ENCODE data around the gene ZFYVE28. TPM values are rescaled to one million over a fixed set of nuclear protein-coding genes. Genes with fewer than 3 reads are reported as not detected.

The ZFYVE28 gene
- total and polyA plus RNA-seq, 9 donors: 1.3 to 12.1 (median 8.6) TPM

- no peak for DNase-seq
- TF ChIP-seq, protein P1, sequence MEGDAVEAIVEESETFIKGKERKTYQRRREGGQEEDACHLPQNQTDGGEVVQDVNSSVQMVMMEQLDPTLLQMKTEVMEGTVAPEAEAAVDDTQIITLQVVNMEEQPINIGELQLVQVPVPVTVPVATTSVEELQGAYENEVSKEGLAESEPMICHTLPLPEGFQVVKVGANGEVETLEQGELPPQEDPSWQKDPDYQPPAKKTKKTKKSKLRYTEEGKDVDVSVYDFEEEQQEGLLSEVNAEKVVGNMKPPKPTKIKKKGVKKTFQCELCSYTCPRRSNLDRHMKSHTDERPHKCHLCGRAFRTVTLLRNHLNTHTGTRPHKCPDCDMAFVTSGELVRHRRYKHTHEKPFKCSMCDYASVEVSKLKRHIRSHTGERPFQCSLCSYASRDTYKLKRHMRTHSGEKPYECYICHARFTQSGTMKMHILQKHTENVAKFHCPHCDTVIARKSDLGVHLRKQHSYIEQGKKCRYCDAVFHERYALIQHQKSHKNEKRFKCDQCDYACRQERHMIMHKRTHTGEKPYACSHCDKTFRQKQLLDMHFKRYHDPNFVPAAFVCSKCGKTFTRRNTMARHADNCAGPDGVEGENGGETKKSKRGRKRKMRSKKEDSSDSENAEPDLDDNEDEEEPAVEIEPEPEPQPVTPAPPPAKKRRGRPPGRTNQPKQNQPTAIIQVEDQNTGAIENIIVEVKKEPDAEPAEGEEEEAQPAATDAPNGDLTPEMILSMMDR (IDR thresholded peaks at IDR 0.05): no peak
- TF ChIP-seq EP300 (IDR thresholded peaks at IDR 0.05): no peak
- no peak for TF ChIP-seq POLR2A (IDR thresholded peaks at IDR 0.05)
- Histone ChIP-seq H3K9me3 (no peaks in the 10 kb centered on the region), H3K27me3 (no peaks in the 10 kb centered on the region), H3K27ac (no peak overlapping the region), H3K36me3 (no peaks in the 10 kb centered on the region), H3K4me3 (no peak overlapping the region), H3K4me1 (ENCODE audit: insufficient read depth) (no peaks in the 10 kb centered on the region)
- intact Hi-C loops (cut with DNase I): no loop called here
- 86 to 88% (median 87%) methylated on average over 14 of the region's 14 CpGs for WGBS, 3 donors
Measured at GRCh38 chr4:2301225-2301642, 117.2 kb downstream of the ZFYVE28 start.

DNA sequence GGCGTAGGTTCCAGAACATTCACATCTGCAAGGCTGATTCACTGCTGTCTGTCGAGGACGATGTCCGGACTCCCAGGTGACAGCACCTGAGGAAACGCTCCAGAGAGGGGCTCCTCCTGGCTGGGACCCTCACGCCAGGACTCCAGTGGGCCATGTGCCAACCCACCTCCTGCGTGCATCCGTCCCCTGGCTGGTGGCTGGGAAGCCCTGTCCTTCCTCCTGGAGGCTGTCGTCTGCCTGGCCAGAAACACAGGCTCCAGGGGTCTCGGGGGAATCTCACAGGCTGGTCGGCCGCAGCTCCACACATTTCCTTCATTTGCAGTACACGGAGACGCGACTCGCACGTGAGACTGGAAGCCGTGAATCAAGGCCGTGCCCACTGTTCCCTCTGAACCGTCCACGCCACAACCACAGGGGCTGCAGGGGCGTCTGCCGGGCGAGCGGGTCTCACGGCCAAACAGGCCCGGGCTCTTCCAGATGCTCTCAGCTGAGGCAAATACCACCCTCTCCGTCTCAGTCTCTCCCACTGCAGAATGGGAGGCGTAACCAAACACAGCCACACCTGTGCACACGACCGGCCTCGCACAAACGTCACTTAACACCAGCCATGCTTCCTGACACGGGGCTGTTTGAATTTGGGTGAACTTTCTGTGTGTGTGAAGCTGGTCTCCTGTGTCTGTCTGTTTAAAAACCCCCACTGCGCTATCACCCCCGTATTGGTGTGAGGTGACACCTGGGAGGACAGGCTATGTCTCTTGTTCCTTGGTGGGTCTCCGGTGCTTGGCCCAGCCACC is 117.8 kb downstream of the ZFYVE28 start:
- TF ChIP-seq EP300 (IDR thresholded peaks at IDR 0.05) (no peak), POLR2A (IDR thresholded peaks at IDR 0.05) (no peak)
- TF ChIP-seq, protein P1 (IDR thresholded peaks at IDR 0.05): no peak

GRCh38 chr4:2299794-2300193 is 118.7 kb downstream of the ZFYVE28 start:
- Histone ChIP-seq H3K27ac (no peak overlapping the region), H3K36me3 (no peaks in the 10 kb centered on the region), H3K4me3 (no peak overlapping the region), H3K27me3 (no peaks in the 10 kb centered on the region), H3K9me3 (no peaks in the 10 kb centered on the region), H3K4me1 (ENCODE audit: insufficient read depth) (no peaks in the 10 kb centered on the region)
- no peak for DNase-seq
- intact Hi-C loops (cut with DNase I): no loop called here
- 84 to 91% (median 89%) methylated on average over 2 of the region's 2 CpGs for WGBS, 3 donors
- TF ChIP-seq POLR2A (IDR thresholded peaks at IDR 0.05) (no peak), EP300 (IDR thresholded peaks at IDR 0.05) (no peak)
- TF ChIP-seq, protein P1 (IDR thresholded peaks at IDR 0.05): no peak

More for the DNA sequence above, 117.8 kb downstream of the ZFYVE28 start:
- Histone ChIP-seq H3K27ac (no peak overlapping the region), H3K36me3 (no peaks in the 10 kb centered on the region), H3K4me1 (ENCODE audit: insufficient read depth) (no peaks in the 10 kb centered on the region), H3K27me3 (no peaks in the 10 kb centered on the region), H3K9me3 (no peaks in the 10 kb centered on the region), H3K4me3 (no peak overlapping the region)
- WGBS, 3 donors: 93 to 96% (median 95%) methylated on average over 36 to 37 of the region's 37 CpGs
- intact Hi-C loops (cut with DNase I): no loop called here
- DNase-seq: no peak

- no peaks in the 10 kb centered on the region for H3K27me3 ChIP-seq
Measured at GRCh38 chr4:2298532-2298991, 119.9 kb downstream of the ZFYVE28 start.

More at GRCh38 chr4:2298532-2298991, 119.9 kb downstream of the ZFYVE28 start:
- no peak for DNase-seq
- no peak overlapping the region for H3K4me3 ChIP-seq
- no peaks in the 10 kb centered on the region for H3K9me3 ChIP-seq
- H3K4me1 ChIP-seq (ENCODE audit: insufficient read depth): no peaks in the 10 kb centered on the region
- intact Hi-C loops (cut with DNase I): no loop called here
- TF ChIP-seq EP300 (IDR thresholded peaks at IDR 0.05) (no peak), POLR2A (IDR thresholded peaks at IDR 0.05) (no peak)
- TF ChIP-seq, protein P1 (IDR thresholded peaks at IDR 0.05): no peak
- H3K36me3 ChIP-seq: no peaks in the 10 kb centered on the region
- 56 to 72% (median 66%) methylated on average over 23 of the region's 23 CpGs for WGBS, 3 donors
- no peak overlapping the region for H3K27ac ChIP-seq

Data from ovary (tissue), 9 donors.